ENCODE data around the gene BAHD1.

Gene BAHD1

DNA sequence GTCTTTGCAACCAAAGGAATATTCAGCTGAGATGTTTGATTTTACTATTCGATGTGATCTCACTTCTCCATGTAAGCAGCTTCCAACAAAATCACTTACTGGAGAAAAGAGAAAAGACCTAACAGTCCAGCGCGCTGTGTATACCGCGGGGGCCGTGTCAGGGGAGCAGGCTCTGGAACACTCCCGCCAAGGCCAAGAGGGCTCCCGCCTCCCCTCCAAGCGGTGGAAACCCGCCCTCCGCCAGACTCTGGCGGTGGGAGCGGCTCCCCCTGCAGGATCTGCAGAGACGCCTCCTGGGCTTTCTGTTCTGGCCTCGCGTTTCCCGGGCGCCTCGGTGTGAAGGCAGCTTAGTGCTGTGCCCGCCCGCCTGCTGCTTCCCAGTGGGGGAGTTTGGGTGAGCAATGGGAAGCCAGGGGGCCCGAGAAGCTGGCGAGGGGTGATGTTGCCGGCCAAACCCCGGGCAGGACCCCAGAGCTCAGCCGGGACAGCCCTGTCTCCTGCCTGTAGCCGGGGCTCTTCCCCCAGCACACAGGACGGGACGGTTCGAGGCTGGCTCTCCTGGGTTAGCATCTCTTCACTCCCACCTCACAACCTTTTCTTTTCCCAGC, 66.3 kb downstream of the BAHD1 start:
- DNase-seq: peak; percentile 57

DNA sequence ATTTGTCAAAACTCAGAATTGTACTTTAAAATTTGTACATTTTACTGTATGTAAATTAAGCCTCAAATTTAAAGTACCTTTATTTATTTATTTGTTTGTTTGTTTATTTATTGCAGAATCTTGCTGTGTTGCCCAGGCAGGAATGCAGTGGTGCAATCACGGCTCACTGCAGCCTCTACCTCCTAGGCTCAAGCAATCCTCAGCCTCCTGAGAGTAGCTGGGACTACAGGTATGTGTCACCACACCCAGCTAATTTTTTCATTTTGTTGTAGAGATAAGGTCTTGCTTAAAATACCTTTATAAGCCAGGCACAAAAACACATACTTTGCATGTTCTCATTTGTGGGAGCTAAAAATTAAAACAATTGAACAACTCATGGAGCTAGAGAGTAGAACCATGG, 67.5 kb downstream of the BAHD1 start:
- DNase-seq: no peak

DNA sequence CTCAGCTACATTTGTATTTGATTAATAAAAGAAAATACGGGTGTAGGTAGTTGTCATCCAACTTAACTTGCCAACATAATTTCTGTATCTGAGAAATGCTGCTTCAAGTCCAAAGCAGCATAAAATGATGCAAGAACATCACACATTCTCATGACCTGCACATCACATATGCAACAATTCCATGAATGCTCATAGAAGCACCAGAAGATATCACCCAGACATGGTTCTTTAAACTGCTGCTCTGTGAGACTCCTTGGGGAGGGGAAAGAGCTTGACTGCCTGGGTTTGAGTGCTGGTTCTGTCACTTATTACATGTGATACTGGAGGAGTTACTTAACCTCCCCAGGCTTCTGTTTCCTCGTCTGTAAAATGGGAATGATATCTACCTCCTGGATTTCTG, 69.4 kb downstream of the BAHD1 start:
- no peak for DNase-seq

DNA sequence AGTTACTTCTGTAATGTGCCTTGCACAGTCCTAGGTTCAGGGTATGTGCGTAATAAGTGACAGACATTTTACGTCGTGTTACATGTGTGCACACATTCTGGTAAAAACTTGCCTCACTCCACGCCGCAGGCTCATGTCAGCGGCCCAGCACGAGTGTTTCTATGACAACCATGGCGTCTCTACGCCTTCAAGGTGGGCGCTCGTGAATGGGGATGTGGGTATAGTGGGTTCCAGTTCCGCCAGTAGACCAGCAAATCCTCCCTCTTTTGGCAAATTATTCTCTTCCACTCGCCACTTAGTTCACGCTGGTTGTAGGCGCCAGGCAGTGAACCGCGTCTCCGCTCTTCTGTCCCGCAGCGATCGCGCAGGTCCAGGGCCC, 70.3 kb downstream of the BAHD1 start:
- DNase-seq: no peak

GRCh38 chr15:40511472-40512133, 70.8 kb downstream of the BAHD1 start:
- DNase-seq: peak; percentile 5

DNA sequence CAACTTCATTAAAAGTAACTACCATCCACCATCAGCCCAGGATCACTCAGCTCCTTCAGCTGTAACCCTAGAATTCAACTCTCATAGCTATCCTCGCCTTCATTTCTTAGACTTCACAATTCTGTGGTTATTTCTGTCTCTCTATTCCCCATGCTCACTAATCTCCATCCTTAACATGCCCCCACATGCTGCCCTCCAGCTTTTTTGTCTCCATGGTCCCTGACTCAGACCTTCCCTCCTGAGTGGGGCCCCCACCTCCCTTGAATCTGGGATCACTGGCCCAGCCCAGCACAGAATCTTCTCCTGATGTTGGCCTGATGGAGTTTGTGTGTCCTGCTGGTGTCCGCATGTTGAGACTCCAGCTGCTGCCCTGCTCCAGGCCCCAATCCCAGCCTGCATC, 71.7 kb downstream of the BAHD1 start:
- no peak for DNase-seq

DNA sequence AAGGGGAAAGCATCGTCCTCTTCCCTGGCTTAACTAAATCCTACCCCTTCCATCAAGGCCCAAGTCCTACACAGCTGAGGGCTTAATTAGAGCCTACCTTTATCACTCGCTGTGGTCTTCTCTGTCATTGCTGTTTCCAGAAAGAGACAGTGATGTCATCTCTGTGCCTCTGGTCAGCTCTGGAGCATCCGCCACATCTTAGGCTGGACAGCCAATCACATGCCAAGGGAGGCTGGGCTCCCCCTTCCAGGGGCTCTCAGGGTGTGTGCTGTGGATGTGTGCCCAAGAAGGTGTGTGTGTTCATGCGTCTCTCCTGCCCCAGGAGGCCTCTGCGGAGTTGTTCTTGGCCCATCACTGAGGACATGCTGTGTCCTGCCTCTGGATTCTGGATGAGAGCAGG, 72.9 kb downstream of the BAHD1 start:
- DNase-seq: no peak

GRCh38 chr15:40516322-40516721, 75.6 kb downstream of the BAHD1 start:
- DNase-seq: no peak

All from activated gamma-delta T cell treated with Interleukin-2 at 50 U/mL for 16 hours (primary cell).